Endometrial microvascular endothelial cells (primary cell): ENCODE data around the gene NKIRAS2. TPM values are rescaled to one million over a fixed set of nuclear protein-coding genes. Genes with fewer than 3 reads are reported as not detected.
"Not testable (repeated sequence)": the region's sequence is repeated elsewhere in the genome, so short reads cannot be mapped to it uniquely, and the experiment has no call there.

Source experiments
- in situ Hi-C: cut with HindIII; loops from 2 replicates; pipeline ENCODE4 v1.10.0; 2017; ENCODE audit warnings: low sequenced_read_pairs, low pct_unique_long_range_greater_than_20kb; ENCODE audit errors: inconsistent ontology term
- total RNA-seq: library from RNA; depleted of rRNA; stranded (reverse); fragments of >200 nt; gene quantifications from one replicate; pipeline ENCODE4 v1.2.3, GENCODE V29; 2015; ENCODE audit errors: inconsistent ontology term

NKIRAS2 gene
- total RNA-seq, 1 donor from 2014 or later = 60.0 TPM

- in situ Hi-C loops = no loop called here
These were observed 30.0 kb upstream of the NKIRAS2 start for GRCh38 chr17:41989702-41990419.

GRCh38 chr17:41992576-41992975 lies 27.3 kb upstream of the NKIRAS2 start:
- in situ Hi-C loops = no loop called here

- in situ Hi-C loops = no loop called here
These were observed 23.1 kb upstream of the NKIRAS2 start for GRCh38 chr17:41996855-41997164.

GRCh38 chr17:41998497-41998896 lies 21.4 kb upstream of the NKIRAS2 start:
- in situ Hi-C loops = no loop called here

- in situ Hi-C loops = no loop called here
These were observed 19.3 kb upstream of the NKIRAS2 start for GRCh38 chr17:42000413-42001133.

- in situ Hi-C loops = no loop called here
These were observed 18.2 kb upstream of the NKIRAS2 start for GRCh38 chr17:42001729-42002128.

- in situ Hi-C loops = no loop called here
These were observed 17.6 kb upstream of the NKIRAS2 start for GRCh38 chr17:42002175-42002791.

- in situ Hi-C loops = no loop called here
These were observed 17.0 kb upstream of the NKIRAS2 start for GRCh38 chr17:42002792-42003301.

- in situ Hi-C loops = no loop called here
These were observed 14.7 kb upstream of the NKIRAS2 start for GRCh38 chr17:42005166-42005565.

- in situ Hi-C loops = no loop called here
These were observed 10.7 kb upstream of the NKIRAS2 start for GRCh38 chr17:42009170-42009569.

GRCh38 chr17:42010266-42010680 lies 9.6 kb upstream of the NKIRAS2 start:
- in situ Hi-C loops = not testable (repeated sequence)

- in situ Hi-C loops = no loop called here
These were observed 8.9 kb upstream of the NKIRAS2 start for GRCh38 chr17:42010898-42011516.

- in situ Hi-C loops = not testable (repeated sequence)
These were observed 7.5 kb upstream of the NKIRAS2 start for GRCh38 chr17:42012363-42012762.

GRCh38 chr17:42013740-42014139 lies 6.2 kb upstream of the NKIRAS2 start:
- in situ Hi-C loops = not testable (repeated sequence)

GRCh38 chr17:42016411-42016831 lies 3.5 kb upstream of the NKIRAS2 start:
- in situ Hi-C loops = no loop called here

GRCh38 chr17:42016941-42017865 lies 2.7 kb upstream of the NKIRAS2 start, which contains the start of gene DNAJC7:
DNAJC7 (minus strand) TSS chr17:42017439; CDS start chr17:42017416, 23 bp downstream.
- in situ Hi-C loops = no loop called here

- in situ Hi-C loops = no loop called here
These were observed 2.1 kb upstream of the NKIRAS2 start for GRCh38 chr17:42017866-42018200.

GRCh38 chr17:42018339-42018738 lies 1.6 kb upstream of the NKIRAS2 start:
- in situ Hi-C loops = no loop called here
